Measurements from ENCODE around the gene FFAR4. TPM values are rescaled to one million over a fixed set of nuclear protein-coding genes. Genes with fewer than 3 reads are reported as not detected.

The FFAR4 gene
- total RNA-seq, 1 experiment from 2014 or later = not detected

DNA sequence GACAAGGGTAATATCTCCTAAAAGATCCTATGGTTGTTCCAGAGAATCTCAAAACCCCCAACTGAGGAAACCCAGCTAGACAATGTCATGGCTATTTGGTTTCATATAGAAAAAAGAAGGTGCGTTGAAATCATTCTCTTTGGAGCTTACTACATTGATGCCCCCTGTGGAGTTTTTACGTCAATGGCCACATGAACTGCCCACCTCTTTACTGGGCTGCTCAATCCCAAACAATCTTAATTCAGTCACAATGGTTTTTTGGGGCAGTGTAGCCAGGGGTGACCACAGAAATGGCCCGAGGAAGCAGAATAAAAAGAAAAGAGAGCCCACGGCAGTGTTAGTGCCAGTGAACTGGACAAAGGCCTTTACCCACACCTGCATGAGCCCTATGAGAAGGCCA is 26.8 kb downstream of the FFAR4 start:
- Mint-ChIP-seq H3K36me3 (ENCODE audit: insufficient read depth, unreplicated experiment) (no peaks in the 10 kb centered on the region), H3K9me3 (ENCODE audit: unreplicated experiment) (no peaks in the 10 kb centered on the region), H3K27ac (ENCODE audit: low read depth, unreplicated experiment) (no peak overlapping the region), H3K4me1 (ENCODE audit: insufficient read depth, unreplicated experiment) (no peaks in the 10 kb centered on the region), H3K27me3 (ENCODE audit: insufficient read depth, unreplicated experiment) (peaks cover 10% of the 10 kb centered on the region), H3K4me3 (ENCODE audit: unreplicated experiment) (no peak overlapping the region)
- DNase-seq (ENCODE audit: unreplicated experiment) = no peak
- no TSS peak for BruUV-seq (replicated peaks)
- ChIA-PET POLR2A (no interaction called here), CTCF (interaction anchor here (1.1 kb wide), 1 partner anchor 88 kb away, joined by 3 read pairs; no protein-coding TSS in a partner anchor)
- TF ChIP-seq CTCF (IDR thresholded peaks at IDR 0.05; ENCODE audit: unreplicated experiment) = no peak
- intact Hi-C loops (cut with micrococcal nuclease) = no loop called here

- POLR2A ChIA-PET = no interaction called here
- no TSS peak for BruUV-seq (replicated peaks)
- no peak for TF ChIP-seq CTCF (IDR thresholded peaks at IDR 0.05; ENCODE audit: unreplicated experiment)
- H3K9me3 Mint-ChIP-seq (ENCODE audit: unreplicated experiment) = no peaks in the 10 kb centered on the region
- H3K4me3 Mint-ChIP-seq (ENCODE audit: unreplicated experiment) = no peak overlapping the region
- CTCF ChIA-PET = no interaction called here
- intact Hi-C loops (cut with micrococcal nuclease) = no loop called here
- no peak overlapping the region for H3K27ac Mint-ChIP-seq (ENCODE audit: low read depth, unreplicated experiment)
- H3K27me3 Mint-ChIP-seq (ENCODE audit: insufficient read depth, unreplicated experiment) = peaks cover 5% of the 10 kb centered on the region
- no peaks in the 10 kb centered on the region for H3K36me3 Mint-ChIP-seq (ENCODE audit: insufficient read depth, unreplicated experiment)
- H3K4me1 Mint-ChIP-seq (ENCODE audit: insufficient read depth, unreplicated experiment) = no peaks in the 10 kb centered on the region
- no peak for DNase-seq (ENCODE audit: unreplicated experiment)
These were observed 27.3 kb downstream of the FFAR4 start for GRCh38 chr10:93593749-93594148.

DNA sequence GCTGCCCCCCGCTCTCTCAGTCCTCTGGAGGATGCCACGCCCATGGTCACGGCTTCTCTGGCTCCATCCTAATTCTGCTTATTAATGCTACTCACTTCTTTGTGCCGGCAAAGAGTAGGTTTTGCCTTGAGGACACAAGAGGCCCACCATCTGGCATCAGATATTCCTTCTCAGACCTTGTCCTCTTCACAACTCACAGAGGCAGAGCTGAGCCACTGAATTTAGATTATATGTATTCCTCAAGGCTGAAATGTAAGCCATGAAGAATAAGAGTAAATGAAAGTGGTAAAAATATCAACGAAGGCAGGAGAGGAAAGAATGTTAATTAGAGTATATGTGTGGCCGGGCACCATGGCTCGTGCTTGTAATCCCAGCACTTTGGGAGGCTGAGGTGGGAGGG is 28.1 kb downstream of the FFAR4 start:
- Mint-ChIP-seq H3K9me3 (ENCODE audit: unreplicated experiment) (no peaks in the 10 kb centered on the region), H3K4me3 (ENCODE audit: unreplicated experiment) (no peak overlapping the region), H3K27me3 (ENCODE audit: insufficient read depth, unreplicated experiment) (no peaks in the 10 kb centered on the region), H3K36me3 (ENCODE audit: insufficient read depth, unreplicated experiment) (no peaks in the 10 kb centered on the region), H3K27ac (ENCODE audit: low read depth, unreplicated experiment) (no peak overlapping the region), H3K4me1 (ENCODE audit: insufficient read depth, unreplicated experiment) (no peaks in the 10 kb centered on the region)
- no TSS peak for BruUV-seq (replicated peaks)
- no peak for DNase-seq (ENCODE audit: unreplicated experiment)
- CTCF ChIA-PET = no interaction called here
- POLR2A ChIA-PET = no interaction called here
- intact Hi-C loops (cut with micrococcal nuclease) = no loop called here
- no peak for TF ChIP-seq CTCF (IDR thresholded peaks at IDR 0.05; ENCODE audit: unreplicated experiment)

DNA sequence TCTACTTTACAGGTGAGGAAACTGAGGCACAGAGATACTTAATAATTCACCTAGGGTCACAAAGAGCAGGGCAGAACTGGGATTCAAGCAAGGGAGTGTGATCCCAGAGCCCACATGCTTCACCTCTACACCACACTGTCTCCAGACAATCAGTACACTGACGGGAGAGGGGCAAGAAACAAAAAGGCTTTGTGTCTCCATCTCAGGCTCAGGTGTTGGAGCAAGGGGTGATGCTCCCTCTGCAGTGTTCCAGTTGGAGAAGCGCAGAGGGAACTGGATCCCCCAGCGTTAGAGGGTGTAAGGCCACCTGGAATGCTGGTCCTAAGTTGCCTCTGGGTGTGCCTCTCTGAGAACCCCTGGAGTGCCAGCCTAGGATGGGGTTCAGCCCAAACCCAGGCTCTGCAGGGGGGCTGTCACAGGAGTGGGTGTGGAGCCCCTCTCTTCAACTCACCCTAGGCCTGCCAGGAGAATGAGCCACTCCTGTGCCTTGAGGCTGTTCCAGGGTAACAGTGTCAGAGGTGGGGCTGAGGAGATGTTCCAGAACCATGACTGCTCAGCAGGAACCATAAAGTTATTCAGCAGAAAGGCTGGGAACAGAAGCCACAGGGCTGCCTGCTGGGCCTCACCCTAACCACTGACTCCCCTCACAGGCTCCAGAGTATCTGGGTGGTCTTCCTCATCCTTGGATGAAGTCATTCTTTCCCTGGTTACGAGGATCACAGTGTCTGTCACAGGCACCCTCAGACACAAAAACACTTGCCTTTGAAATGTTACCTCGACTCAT is 29.1 kb downstream of the FFAR4 start:
- no TSS peak for BruUV-seq (replicated peaks)
- Mint-ChIP-seq H3K4me1 (ENCODE audit: insufficient read depth, unreplicated experiment) (no peaks in the 10 kb centered on the region), H3K36me3 (ENCODE audit: insufficient read depth, unreplicated experiment) (no peaks in the 10 kb centered on the region), H3K27me3 (ENCODE audit: insufficient read depth, unreplicated experiment) (no peaks in the 10 kb centered on the region), H3K9me3 (ENCODE audit: unreplicated experiment) (no peaks in the 10 kb centered on the region), H3K4me3 (ENCODE audit: unreplicated experiment) (no peak overlapping the region), H3K27ac (ENCODE audit: low read depth, unreplicated experiment) (no peak overlapping the region)
- TF ChIP-seq CTCF (IDR thresholded peaks at IDR 0.05; ENCODE audit: unreplicated experiment) = no peak
- no peak for DNase-seq (ENCODE audit: unreplicated experiment)
- ChIA-PET CTCF (no interaction called here), POLR2A (interaction anchor here (0.6 kb wide), 1 partner anchor 90 kb away, joined by 3 read pairs; no protein-coding TSS in a partner anchor)
- intact Hi-C loops (cut with micrococcal nuclease) = no loop called here

All from MCF 10A (cell line).